ENCODE results near the gene NOTCH2NLA. TPM values are rescaled to one million over a fixed set of nuclear protein-coding genes. Genes with fewer than 3 reads are reported as not detected.
"Not testable (repeated sequence)": the region's sequence is repeated elsewhere in the genome, so short reads cannot be mapped to it uniquely, and the experiment has no call there.

The NOTCH2NLA gene
- total RNA-seq, 1 experiment from 2014 or later: 1.9 TPM

GRCh38 chr1:146266179-146266748 lies 37.4 kb upstream of the NOTCH2NLA start:
- H3K4me2 ChIP-seq (ENCODE audit: low read depth, low read length, poor library complexity, severe bottlenecking); H3K9me3 ChIP-seq (ENCODE audit: low read length); H3K79me2 ChIP-seq (ENCODE audit: low read length); H3K9ac ChIP-seq (ENCODE audit: low read length); H3K4me1 ChIP-seq (ENCODE audit: low read length); H3K27me3 ChIP-seq (ENCODE audit: low read length); H3K9me2 ChIP-seq (replicated peaks; ENCODE audit: insufficient read depth, low read length); H4K20me1 ChIP-seq (ENCODE audit: insufficient read depth, low read depth, low read length); H3K4me3 ChIP-seq (ENCODE audit: low read length); H3K36me3 ChIP-seq (ENCODE audit: insufficient read depth, low read length); H2AFZ ChIP-seq (ENCODE audit: low read length); H3K27ac ChIP-seq (ENCODE audit: low read length); DNase-seq: not testable (repeated sequence)

GRCh38 chr1:146264761-146265160 lies 35.9 kb upstream of the NOTCH2NLA start:
- H2AFZ ChIP-seq (ENCODE audit: low read length); H3K4me3 ChIP-seq (ENCODE audit: low read length); H4K20me1 ChIP-seq (ENCODE audit: insufficient read depth, low read depth, low read length); H3K9me3 ChIP-seq (ENCODE audit: low read length); H3K4me2 ChIP-seq (ENCODE audit: low read depth, low read length, poor library complexity, severe bottlenecking); H3K9ac ChIP-seq (ENCODE audit: low read length); H3K4me1 ChIP-seq (ENCODE audit: low read length); H3K27ac ChIP-seq (ENCODE audit: low read length); H3K9me2 ChIP-seq (replicated peaks; ENCODE audit: insufficient read depth, low read length); H3K36me3 ChIP-seq (ENCODE audit: insufficient read depth, low read length); H3K27me3 ChIP-seq (ENCODE audit: low read length); H3K79me2 ChIP-seq (ENCODE audit: low read length); DNase-seq: not testable (repeated sequence)

GRCh38 chr1:146260006-146260730 lies 31.3 kb upstream of the NOTCH2NLA start:
- H3K79me2 ChIP-seq (ENCODE audit: low read length); H3K27me3 ChIP-seq (ENCODE audit: low read length); H3K9ac ChIP-seq (ENCODE audit: low read length); H2AFZ ChIP-seq (ENCODE audit: low read length); H3K36me3 ChIP-seq (ENCODE audit: insufficient read depth, low read length); H4K20me1 ChIP-seq (ENCODE audit: insufficient read depth, low read depth, low read length); H3K4me1 ChIP-seq (ENCODE audit: low read length); DNase-seq; H3K4me2 ChIP-seq (ENCODE audit: low read depth, low read length, poor library complexity, severe bottlenecking); H3K4me3 ChIP-seq (ENCODE audit: low read length); H3K9me3 ChIP-seq (ENCODE audit: low read length); H3K9me2 ChIP-seq (replicated peaks; ENCODE audit: insufficient read depth, low read length); H3K27ac ChIP-seq (ENCODE audit: low read length): not testable (repeated sequence)

- not testable (repeated sequence) for H3K9me3 ChIP-seq (ENCODE audit: low read length); H3K36me3 ChIP-seq (ENCODE audit: insufficient read depth, low read length); H3K4me1 ChIP-seq (ENCODE audit: low read length); H3K9ac ChIP-seq (ENCODE audit: low read length); DNase-seq; H3K79me2 ChIP-seq (ENCODE audit: low read length); H3K9me2 ChIP-seq (replicated peaks; ENCODE audit: insufficient read depth, low read length); H3K4me3 ChIP-seq (ENCODE audit: low read length); H3K27ac ChIP-seq (ENCODE audit: low read length); H3K4me2 ChIP-seq (ENCODE audit: low read depth, low read length, poor library complexity, severe bottlenecking); H3K27me3 ChIP-seq (ENCODE audit: low read length); H4K20me1 ChIP-seq (ENCODE audit: insufficient read depth, low read depth, low read length); H2AFZ ChIP-seq (ENCODE audit: low read length)
Observed at GRCh38 chr1:146257992-146258552, 29.3 kb upstream of the NOTCH2NLA start.

GRCh38 chr1:146254569-146255197 lies 25.9 kb upstream of the NOTCH2NLA start:
- H3K27ac ChIP-seq (ENCODE audit: low read length); DNase-seq; H3K9ac ChIP-seq (ENCODE audit: low read length); H3K9me3 ChIP-seq (ENCODE audit: low read length); H3K36me3 ChIP-seq (ENCODE audit: insufficient read depth, low read length); H3K4me1 ChIP-seq (ENCODE audit: low read length); H3K79me2 ChIP-seq (ENCODE audit: low read length); H3K4me3 ChIP-seq (ENCODE audit: low read length); H4K20me1 ChIP-seq (ENCODE audit: insufficient read depth, low read depth, low read length); H2AFZ ChIP-seq (ENCODE audit: low read length); H3K4me2 ChIP-seq (ENCODE audit: low read depth, low read length, poor library complexity, severe bottlenecking); H3K9me2 ChIP-seq (replicated peaks; ENCODE audit: insufficient read depth, low read length); H3K27me3 ChIP-seq (ENCODE audit: low read length): not testable (repeated sequence)

GRCh38 chr1:146253249-146253855 lies 24.5 kb upstream of the NOTCH2NLA start:
- DNase-seq; H3K9ac ChIP-seq (ENCODE audit: low read length); H3K4me1 ChIP-seq (ENCODE audit: low read length); H3K9me2 ChIP-seq (replicated peaks; ENCODE audit: insufficient read depth, low read length); H3K79me2 ChIP-seq (ENCODE audit: low read length); H3K36me3 ChIP-seq (ENCODE audit: insufficient read depth, low read length); H2AFZ ChIP-seq (ENCODE audit: low read length); H3K4me2 ChIP-seq (ENCODE audit: low read depth, low read length, poor library complexity, severe bottlenecking); H4K20me1 ChIP-seq (ENCODE audit: insufficient read depth, low read depth, low read length); H3K27me3 ChIP-seq (ENCODE audit: low read length); H3K27ac ChIP-seq (ENCODE audit: low read length); H3K4me3 ChIP-seq (ENCODE audit: low read length); H3K9me3 ChIP-seq (ENCODE audit: low read length): not testable (repeated sequence)

GRCh38 chr1:146251523-146251922 lies 22.7 kb upstream of the NOTCH2NLA start:
- not testable (repeated sequence) for H3K4me1 ChIP-seq (ENCODE audit: low read length); H3K9me2 ChIP-seq (replicated peaks; ENCODE audit: insufficient read depth, low read length); H3K36me3 ChIP-seq (ENCODE audit: insufficient read depth, low read length); DNase-seq; H3K9ac ChIP-seq (ENCODE audit: low read length); H3K4me2 ChIP-seq (ENCODE audit: low read depth, low read length, poor library complexity, severe bottlenecking); H3K79me2 ChIP-seq (ENCODE audit: low read length); H3K4me3 ChIP-seq (ENCODE audit: low read length); H3K9me3 ChIP-seq (ENCODE audit: low read length); H3K27me3 ChIP-seq (ENCODE audit: low read length); H3K27ac ChIP-seq (ENCODE audit: low read length); H2AFZ ChIP-seq (ENCODE audit: low read length); H4K20me1 ChIP-seq (ENCODE audit: insufficient read depth, low read depth, low read length)

- H3K9me3 ChIP-seq (ENCODE audit: low read length); H2AFZ ChIP-seq (ENCODE audit: low read length); H3K4me2 ChIP-seq (ENCODE audit: low read depth, low read length, poor library complexity, severe bottlenecking); H3K4me3 ChIP-seq (ENCODE audit: low read length); H3K9ac ChIP-seq (ENCODE audit: low read length); H3K9me2 ChIP-seq (replicated peaks; ENCODE audit: insufficient read depth, low read length); H3K27me3 ChIP-seq (ENCODE audit: low read length); H3K36me3 ChIP-seq (ENCODE audit: insufficient read depth, low read length); H3K79me2 ChIP-seq (ENCODE audit: low read length); H4K20me1 ChIP-seq (ENCODE audit: insufficient read depth, low read depth, low read length); H3K4me1 ChIP-seq (ENCODE audit: low read length); H3K27ac ChIP-seq (ENCODE audit: low read length); DNase-seq: not testable (repeated sequence)
Observed at GRCh38 chr1:146248643-146249042, 19.8 kb upstream of the NOTCH2NLA start.
